Common myeloid progenitor, CD34-positive (primary cell): ENCODE measurements around the gene HLA-DQB2.
A peak's percentile ranks its signal among the peaks of the same experiment; 100 is the strongest.

Source experiments
- CTCF ChIA-PET: fragments of 350-600 bp; sonication (Branson Sonifier 250); formaldehyde crosslinking; loops from one replicate; lab custom pipeline; 2021; ENCODE audit warnings: antibody characterized with exemption; lab: Charles Lee
- POLR2A ChIA-PET: fragments of 350-600 bp; sonication (Branson Sonifier 250); formaldehyde crosslinking; loops from one replicate; lab custom pipeline; 2021; ENCODE audit warnings: antibody characterized with exemption; lab: Charles Lee
- DNase-seq, 3 donors: peaks; one replicate each; pipeline versions ENCODE4 v3.0.0 to v3.0.0-alpha.2; 2013
- H3K27ac ChIP-seq, 2 experiments: 1 replicate in 1 of 2; 2 replicates in 1 of 2; pipeline ENCODE4 v1.7.0; 2013; ENCODE audit warnings: inconsistent platforms in 2 of 2, low read length in 2 of 2, mild to moderate bottlenecking in 2 of 2, low read depth in 1 of 2, moderate library complexity in 1 of 2; ENCODE audit not compliant: severe bottlenecking in 2 of 2, insufficient read depth in 1 of 2, poor library complexity in 1 of 2
- H3K27me3 ChIP-seq, 5 experiments: replicated peaks in 2 of 5; 1 replicate in 3 of 5; 2 replicates in 2 of 5; pipeline versions ENCODE4 v1.6.1 to v1.7.0; 2013; ENCODE audit warnings: low read length in 4 of 5, mild to moderate bottlenecking in 2 of 5, moderate library complexity in 2 of 5, inconsistent platforms in 1 of 5; ENCODE audit not compliant: insufficient read depth in 5 of 5, control insufficient read depth in 4 of 5
- H3K36me3 ChIP-seq, 4 experiments: 1 replicate in 2 of 4; 2 replicates in 2 of 4; pipeline versions ENCODE4 v1.6.1 to v1.7.0; 2013; ENCODE audit warnings: low read length in 3 of 4, control low read depth in 1 of 4, mild to moderate bottlenecking in 1 of 4; ENCODE audit not compliant: control insufficient read depth in 4 of 4, insufficient read depth in 4 of 4
- H3K4me1 ChIP-seq, 4 experiments: 1 replicate in 3 of 4; 2 replicates in 1 of 4; pipeline versions ENCODE4 v1.6.1 to v1.7.1; 2013; ENCODE audit warnings: low read length in 3 of 4, mild to moderate bottlenecking in 3 of 4, control low read depth in 1 of 4, inconsistent platforms in 1 of 4, moderate library complexity in 1 of 4; ENCODE audit not compliant: control insufficient read depth in 4 of 4, insufficient read depth in 4 of 4; ENCODE audit errors: control extremely low read depth in 1 of 4
- H3K4me3 ChIP-seq, 7 experiments: 1 replicate in 4 of 7; 2 replicates in 3 of 7; pipeline versions ENCODE4 v1.5.1 to v1.7.0; 2013; ENCODE audit warnings: mild to moderate bottlenecking in 7 of 7, low read length in 6 of 7, moderate library complexity in 6 of 7, inconsistent platforms in 2 of 7, low read depth in 2 of 7, control low read depth in 1 of 7; ENCODE audit not compliant: insufficient read depth in 4 of 7, control insufficient read depth in 1 of 7; ENCODE audit errors: extremely low read depth in 1 of 7
- H3K9me3 ChIP-seq, 5 experiments: 1 replicate in 4 of 5; 2 replicates in 1 of 5; pipeline versions ENCODE4 v1.6.1 to v1.7.1; 2013; ENCODE audit warnings: low read length in 4 of 5, mild to moderate bottlenecking in 2 of 5, inconsistent platforms in 1 of 5, low read depth in 1 of 5, moderate library complexity in 1 of 5; ENCODE audit not compliant: control insufficient read depth in 4 of 5, insufficient read depth in 2 of 5; ENCODE audit errors: control extremely low read depth in 1 of 5
- WGBS: methylation state at CpG from one replicate; pipeline ENCODE4 v1.1.5; 2013; ENCODE audit not compliant: insufficient coverage; 5-methylcytosine and 5-hydroxymethylcytosine counted together

Gene HLA-DQB2

GRCh38 chr6:32779036-32779435 is 15.7 kb upstream of the HLA-DQB2 start:
- no peaks in the 10 kb centered on the region for H3K4me1 ChIP-seq
- no peak overlapping the region for H3K27ac ChIP-seq
- ChIA-PET POLR2A (no interaction called here), CTCF (interaction anchor here (0.7 to 1.2 kb wide), 4 partner anchors 78 to 371 kb away, joined by 3 read pairs; no protein-coding TSS in a partner anchor)
- H3K27me3 ChIP-seq: peaks cover 0 to 2% (median 0%) of the 10 kb centered on the region in 5 experiments
- no peak overlapping the region for H3K4me3 ChIP-seq
- no peaks in the 10 kb centered on the region for H3K36me3 ChIP-seq
- no peak for DNase-seq
- H3K9me3 ChIP-seq: peaks cover 0 to 4% (median 0%) of the 10 kb centered on the region in 5 experiments

DNA sequence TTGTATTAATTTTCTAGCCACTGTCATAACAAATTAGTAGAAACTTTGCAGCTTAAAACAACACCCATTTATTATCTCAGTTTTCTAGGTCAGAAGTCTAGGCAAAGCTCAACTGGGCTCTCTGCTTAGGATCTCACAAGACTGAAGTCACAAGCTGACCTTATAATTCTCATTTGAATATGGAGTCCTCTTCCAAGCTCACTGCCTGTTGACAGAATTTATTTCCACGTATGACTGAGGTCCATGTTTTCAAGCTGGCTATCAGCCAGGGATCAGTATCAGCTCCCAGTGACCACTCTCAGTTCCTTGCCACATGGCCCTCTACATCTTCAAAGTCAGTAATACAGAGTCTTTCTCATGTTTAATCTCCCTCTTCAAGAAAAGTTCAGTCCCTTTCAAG is 11.7 kb upstream of the HLA-DQB2 start:
- CTCF ChIA-PET: interaction anchor here (0.9 kb wide), 1 partner anchor 11 kb away, joined by 5 read pairs; no protein-coding TSS in a partner anchor
- Histone ChIP-seq H3K27me3 (peaks cover 0 to 3% (median 1%) of the 10 kb centered on the region in 5 experiments), H3K36me3 (no peaks in the 10 kb centered on the region), H3K9me3 (no peaks in the 10 kb centered on the region), H3K4me3 (no peak overlapping the region), H3K4me1 (peaks cover 0 to 18% (median 10%) of the 10 kb centered on the region in 4 experiments), H3K27ac (no peak overlapping the region)
- POLR2A ChIA-PET: no interaction called here
- WGBS: 75% methylated on average over 1 of the region's 1 CpG
- DNase-seq: no peak

- H3K27me3 ChIP-seq: peaks cover 0 to 6% (median 2%) of the 10 kb centered on the region in 5 experiments
Measured at GRCh38 chr6:32774426-32774825, 11.1 kb upstream of the HLA-DQB2 start.

DNA sequence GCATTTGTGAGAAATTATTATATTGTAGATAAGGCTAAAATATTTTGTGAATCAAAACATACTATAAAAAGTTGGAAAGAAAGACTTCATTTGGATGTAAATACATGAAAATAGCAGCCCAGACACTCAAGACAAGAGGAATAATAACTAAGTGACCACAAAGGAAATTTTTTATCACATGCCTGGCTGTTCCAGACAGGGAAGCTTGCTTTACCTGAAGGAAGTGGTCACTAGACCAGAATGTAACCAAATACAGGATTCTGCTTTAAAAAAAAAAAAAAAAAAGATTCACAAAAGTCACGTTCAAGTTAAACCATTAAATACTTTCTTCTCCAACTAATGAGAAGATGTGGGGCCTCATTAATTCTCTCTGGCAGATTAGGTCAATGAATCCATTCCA is 9.3 kb upstream of the HLA-DQB2 start:
- Histone ChIP-seq H3K36me3 (no peaks in the 10 kb centered on the region), H3K27me3 (peaks cover 0 to 7% (median 2%) of the 10 kb centered on the region in 5 experiments), H3K9me3 (no peaks in the 10 kb centered on the region), H3K4me3 (peak overlapping the region in 1 of 7 experiments; percentile 10), H3K4me1 (peaks cover 0 to 18% (median 10%) of the 10 kb centered on the region in 4 experiments), H3K27ac (no peak overlapping the region)
- no CpG with 5 or more reads among the region's 1 CpG for WGBS
- POLR2A ChIA-PET: no interaction called here
- CTCF ChIA-PET: interaction anchor here (0.8 to 2.0 kb wide), 3 partner anchors 12 to 358 kb away, joined by 3 to 6 read pairs (median 5); no protein-coding TSS in a partner anchor
- DNase-seq: peak; percentile 52 to 60 (median 60)

More at GRCh38 chr6:32774426-32774825, 11.1 kb upstream of the HLA-DQB2 start:
- Histone ChIP-seq H3K4me3 (no peak overlapping the region), H3K27ac (no peak overlapping the region), H3K9me3 (no peaks in the 10 kb centered on the region), H3K4me1 (peaks cover 0 to 18% (median 10%) of the 10 kb centered on the region in 4 experiments), H3K36me3 (no peaks in the 10 kb centered on the region)
- WGBS: 80% methylated on average over 1 of the region's 1 CpG
- DNase-seq: peak in 2 of 3 donors; percentile 23 to 38
- POLR2A ChIA-PET: no interaction called here
- CTCF ChIA-PET: interaction anchor here (0.9 to 2.0 kb wide), 2 partner anchors 11 to 360 kb away, joined by 5 read pairs; no protein-coding TSS in a partner anchor

- H3K36me3 ChIP-seq: no peaks in the 10 kb centered on the region
- H3K4me1 ChIP-seq: no peaks in the 10 kb centered on the region
- ChIA-PET CTCF (interaction anchor here (1.0 to 1.7 kb wide), 3 partner anchors 9 to 36 kb away, joined by 3 to 4 read pairs (median 4); no protein-coding TSS in a partner anchor), POLR2A (interaction anchor here (0.6 kb wide), 1 partner anchor 172 kb away, joined by 3 read pairs; no protein-coding TSS in a partner anchor)
- no peak overlapping the region for H3K27ac ChIP-seq
- DNase-seq: no peak
- H3K4me3 ChIP-seq: no peak overlapping the region
- WGBS: 67% methylated on average over 1 of the region's 1 CpG
- peaks cover 0 to 27% (median 8%) of the 10 kb centered on the region in 5 experiments for H3K27me3 ChIP-seq
- H3K9me3 ChIP-seq: no peaks in the 10 kb centered on the region
Measured at GRCh38 chr6:32764048-32764447, 716 bp upstream of the HLA-DQB2 start.

DNA sequence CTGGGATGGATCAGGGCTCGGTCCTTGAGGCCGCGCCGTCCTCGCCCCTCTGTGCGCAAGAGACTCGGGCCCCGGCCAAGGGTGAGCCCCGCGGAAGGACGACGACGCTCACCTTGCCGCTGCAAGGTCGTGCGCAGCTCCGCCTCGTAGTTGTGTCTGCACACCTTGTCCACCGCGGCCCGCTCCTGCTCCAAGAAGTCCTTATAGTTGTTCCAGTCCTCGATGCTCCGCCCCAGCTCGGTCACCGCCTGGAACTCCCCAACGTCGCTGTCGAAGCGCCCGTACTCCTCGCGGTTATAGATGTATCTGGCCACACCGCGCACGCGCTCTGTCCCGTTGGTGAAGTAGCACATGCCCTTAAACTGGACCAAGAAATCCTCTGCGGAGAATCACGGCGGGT is 1.8 kb downstream of the HLA-DQB2 start:
- H3K27ac ChIP-seq: no peak overlapping the region
- 64% methylated on average over 40 of the region's 40 CpGs for WGBS
- no peaks in the 10 kb centered on the region for H3K4me1 ChIP-seq
- ChIA-PET POLR2A (no interaction called here), CTCF (interaction anchor here (1.7 kb wide), 1 partner anchor 139 kb away, joined by 3 read pairs; no protein-coding TSS in a partner anchor)
- H3K27me3 ChIP-seq: peaks cover 0 to 27% (median 8%) of the 10 kb centered on the region in 5 experiments
- DNase-seq: no peak
- no peaks in the 10 kb centered on the region for H3K36me3 ChIP-seq
- no peak overlapping the region for H3K4me3 ChIP-seq
- H3K9me3 ChIP-seq: no peaks in the 10 kb centered on the region

- Histone ChIP-seq H3K27ac (no peak overlapping the region), H3K9me3 (no peaks in the 10 kb centered on the region), H3K4me1 (no peaks in the 10 kb centered on the region), H3K27me3 (peaks cover 0 to 27% (median 8%) of the 10 kb centered on the region in 5 experiments), H3K36me3 (no peaks in the 10 kb centered on the region), H3K4me3 (no peak overlapping the region)
- POLR2A ChIA-PET: no interaction called here
- DNase-seq: peak in 1 of 3 donors; percentile 23
- 84% methylated on average over 15 of the region's 16 CpGs for WGBS
- CTCF ChIA-PET: interaction anchor here (1.7 kb wide), 1 partner anchor 139 kb away, joined by 3 read pairs; no protein-coding TSS in a partner anchor
Measured at GRCh38 chr6:32761072-32761471, 2.3 kb downstream of the HLA-DQB2 start.
